ENCODE results near the gene UTP11.
"Not testable (repeated sequence)": the region's sequence is repeated elsewhere in the genome, so short reads cannot be mapped to it uniquely, and the experiment has no call there.

The UTP11 gene

GRCh38 chr1:38012363-38013226, at the start of gene UTP11:
Gene UTP11, plus strand, starts transcription at chr1:38012734. Its CDS starts 69 bp downstream, at chr1:38012803.
- DNase-seq (ENCODE audit: low spot score): peak; percentile 93
- no peak for TF ChIP-seq CTCF (IDR thresholded peaks at IDR 0.05; ENCODE audit: extremely low read depth, missing control alignments)

- not testable (repeated sequence) for DNase-seq (ENCODE audit: low spot score)
Observed at GRCh38 chr1:37964106-37964505, 48.4 kb upstream of the UTP11 start.

GRCh38 chr1:37965301-37965700, 47.2 kb upstream of the UTP11 start:
- DNase-seq (ENCODE audit: low spot score): no peak
- no peak for TF ChIP-seq CTCF (IDR thresholded peaks at IDR 0.05; ENCODE audit: extremely low read depth, missing control alignments)

- DNase-seq (ENCODE audit: low spot score): not testable (repeated sequence)
Observed at GRCh38 chr1:37973684-37974083, 38.9 kb upstream of the UTP11 start.

GRCh38 chr1:37974567-37974966, 38.0 kb upstream of the UTP11 start:
- no peak for DNase-seq (ENCODE audit: low spot score)
- TF ChIP-seq CTCF (IDR thresholded peaks at IDR 0.05; ENCODE audit: extremely low read depth, missing control alignments): no peak

- DNase-seq (ENCODE audit: low spot score): not testable (repeated sequence)
- TF ChIP-seq CTCF (IDR thresholded peaks at IDR 0.05; ENCODE audit: extremely low read depth, missing control alignments): peak; percentile 27
Observed at GRCh38 chr1:37975083-37975482, 37.5 kb upstream of the UTP11 start.

GRCh38 chr1:37978541-37978940, 34.0 kb upstream of the UTP11 start:
- no peak for TF ChIP-seq CTCF (IDR thresholded peaks at IDR 0.05; ENCODE audit: extremely low read depth, missing control alignments)
- no peak for DNase-seq (ENCODE audit: low spot score)

GRCh38 chr1:37983546-37983945, 29.0 kb upstream of the UTP11 start:
- TF ChIP-seq CTCF (IDR thresholded peaks at IDR 0.05; ENCODE audit: extremely low read depth, missing control alignments): no peak
- DNase-seq (ENCODE audit: low spot score): no peak
